Nephron (organoid): ENCODE data around the gene UNC119.

ENCODE experiments used
- H3K27ac Mint-ChIP-seq, 3 experiments: 2 replicates each; pipeline ENCODE4 v1.8.0; 2020; ENCODE audit warnings: mixed read lengths in 3 of 3, mild to moderate bottlenecking in 2 of 3, moderate library complexity in 1 of 3
- H3K27me3 Mint-ChIP-seq: 2 replicates; pipeline ENCODE4 v1.8.0; 2021; ENCODE audit warnings: low read depth, mild to moderate bottlenecking, moderate library complexity, mixed read lengths
- H3K36me3 Mint-ChIP-seq: 2 replicates; pipeline ENCODE4 v1.8.0; 2020; ENCODE audit warnings: low read depth, mixed read lengths
- H3K4me1 Mint-ChIP-seq: 2 replicates; pipeline ENCODE4 v1.8.0; 2020; ENCODE audit warnings: mixed read lengths
- H3K4me3 Mint-ChIP-seq, 3 experiments: 2 replicates each; pipeline ENCODE4 v1.8.0; 2020; ENCODE audit warnings: mild to moderate bottlenecking in 3 of 3, mixed read lengths in 3 of 3, moderate library complexity in 2 of 3
- H3K9me3 Mint-ChIP-seq: 2 replicates; pipeline ENCODE4 v1.8.0; 2020; ENCODE audit warnings: mixed read lengths
- CTCF ChIP-seq, 3 experiments: fragments of 200-600 bp; sonication (generic); IDR thresholded peaks; one replicate each; pipeline ENCODE4 v1.5.0; 2021; ENCODE audit warnings: antibody characterized with exemption in 3 of 3; ENCODE audit not compliant: unreplicated experiment in 3 of 3

Gene UNC119

DNA sequence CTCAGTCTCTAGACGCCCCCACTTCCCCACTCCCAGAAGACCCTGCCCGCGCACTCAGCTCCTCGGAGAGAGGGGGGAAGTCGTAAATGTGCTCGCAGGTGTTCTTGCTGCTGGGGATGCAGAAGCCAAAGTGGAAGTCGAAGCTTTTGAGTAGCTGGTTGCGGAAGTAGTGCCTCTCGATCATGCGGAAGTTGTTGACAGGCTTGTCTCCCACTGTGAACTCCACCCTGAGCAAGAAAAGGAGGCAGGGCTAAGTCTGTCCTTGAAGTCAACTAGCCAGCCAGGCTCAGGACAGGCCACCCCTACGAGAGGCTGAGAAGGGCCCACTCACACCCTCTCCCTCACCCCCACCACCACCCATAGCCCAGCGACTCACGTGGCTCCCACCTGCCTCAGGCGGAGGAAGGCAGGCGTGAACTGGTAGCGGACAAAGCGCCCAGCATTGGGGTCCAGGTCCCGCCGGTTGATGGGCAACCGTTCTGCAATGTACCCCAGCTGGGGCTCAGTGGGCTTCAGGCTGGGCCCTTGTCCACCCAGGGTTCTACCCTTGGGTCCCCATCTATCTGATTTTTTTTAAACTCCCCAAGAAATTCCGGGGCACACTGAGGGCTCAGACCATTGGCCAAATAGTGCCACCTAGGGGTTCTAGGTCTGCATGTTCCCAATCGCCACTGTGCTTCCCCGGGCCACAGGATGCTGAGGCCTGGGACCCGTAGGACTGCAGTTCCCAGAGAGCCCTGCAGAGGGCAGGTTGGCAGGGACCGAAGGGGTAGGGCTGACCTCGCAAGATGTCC is 4.6 kb downstream of the UNC119 start:
- TF ChIP-seq CTCF (IDR thresholded peaks at IDR 0.05; ENCODE audit: unreplicated experiment in 3 of 3), result peak; percentile 87 to 91 (median 89)
- Mint-ChIP-seq H3K27ac (peak overlapping the region in 2 of 3 experiments; percentile 30), H3K27me3 (no peaks in the 10 kb centered on the region), H3K4me1 (peaks cover 28% of the 10 kb centered on the region), H3K4me3 (peak overlapping the region; percentile 28 to 55 (median 46)), H3K9me3 (no peaks in the 10 kb centered on the region), H3K36me3 (no peaks in the 10 kb centered on the region)

DNA sequence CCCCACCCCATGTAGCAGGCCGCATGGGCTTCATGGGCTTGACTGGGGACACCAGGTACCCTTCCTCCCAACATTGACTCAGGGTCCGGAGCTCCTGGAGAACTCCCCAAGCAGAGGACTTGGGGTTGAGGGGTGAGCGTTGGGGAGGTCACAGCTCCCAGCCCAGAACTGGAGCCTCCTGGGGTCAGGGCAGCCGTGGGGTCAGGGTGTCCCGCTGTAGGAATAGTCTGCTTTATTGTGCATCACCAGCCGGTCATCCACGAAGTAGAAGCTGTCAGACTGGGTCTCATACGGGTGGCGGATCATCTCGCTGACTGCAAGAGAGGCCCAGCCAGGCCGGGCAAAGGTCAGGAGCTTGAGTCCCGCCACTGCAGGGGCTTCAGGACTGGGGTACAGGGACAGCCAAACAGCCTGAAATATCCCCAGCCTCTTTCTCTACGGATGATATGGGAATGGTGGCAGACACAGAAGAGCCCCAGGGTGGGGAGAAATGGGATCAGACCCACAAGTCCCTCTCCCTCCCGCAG is 5.3 kb downstream of the UNC119 start:
- H3K36me3 Mint-ChIP-seq, result no peaks in the 10 kb centered on the region
- TF ChIP-seq CTCF (IDR thresholded peaks at IDR 0.05; ENCODE audit: unreplicated experiment in 3 of 3), result no peak
- H3K4me3 Mint-ChIP-seq, result no peak overlapping the region
- H3K27me3 Mint-ChIP-seq, result no peaks in the 10 kb centered on the region
- no peaks in the 10 kb centered on the region for H3K9me3 Mint-ChIP-seq
- H3K4me1 Mint-ChIP-seq, result peaks cover 24% of the 10 kb centered on the region
- peak overlapping the region in 1 of 3 experiments; percentile 68 for H3K27ac Mint-ChIP-seq

GRCh38 chr17:28545787-28546415 is 6.5 kb downstream of the UNC119 start:
- Mint-ChIP-seq H3K36me3 (no peaks in the 10 kb centered on the region), H3K4me3 (no peak overlapping the region), H3K27ac (peak overlapping the region; percentile 18 to 68 (median 24)), H3K9me3 (no peaks in the 10 kb centered on the region), H3K4me1 (peaks cover 14% of the 10 kb centered on the region), H3K27me3 (no peaks in the 10 kb centered on the region)
- no peak for TF ChIP-seq CTCF (IDR thresholded peaks at IDR 0.05; ENCODE audit: unreplicated experiment in 3 of 3)

- Mint-ChIP-seq H3K4me1 (peaks cover 9% of the 10 kb centered on the region), H3K4me3 (no peak overlapping the region), H3K27me3 (no peaks in the 10 kb centered on the region), H3K27ac (no peak overlapping the region), H3K36me3 (no peaks in the 10 kb centered on the region), H3K9me3 (no peaks in the 10 kb centered on the region)
- no peak for TF ChIP-seq CTCF (IDR thresholded peaks at IDR 0.05; ENCODE audit: unreplicated experiment in 3 of 3)
Observed at GRCh38 chr17:28545141-28545503, 7.3 kb downstream of the UNC119 start.

DNA sequence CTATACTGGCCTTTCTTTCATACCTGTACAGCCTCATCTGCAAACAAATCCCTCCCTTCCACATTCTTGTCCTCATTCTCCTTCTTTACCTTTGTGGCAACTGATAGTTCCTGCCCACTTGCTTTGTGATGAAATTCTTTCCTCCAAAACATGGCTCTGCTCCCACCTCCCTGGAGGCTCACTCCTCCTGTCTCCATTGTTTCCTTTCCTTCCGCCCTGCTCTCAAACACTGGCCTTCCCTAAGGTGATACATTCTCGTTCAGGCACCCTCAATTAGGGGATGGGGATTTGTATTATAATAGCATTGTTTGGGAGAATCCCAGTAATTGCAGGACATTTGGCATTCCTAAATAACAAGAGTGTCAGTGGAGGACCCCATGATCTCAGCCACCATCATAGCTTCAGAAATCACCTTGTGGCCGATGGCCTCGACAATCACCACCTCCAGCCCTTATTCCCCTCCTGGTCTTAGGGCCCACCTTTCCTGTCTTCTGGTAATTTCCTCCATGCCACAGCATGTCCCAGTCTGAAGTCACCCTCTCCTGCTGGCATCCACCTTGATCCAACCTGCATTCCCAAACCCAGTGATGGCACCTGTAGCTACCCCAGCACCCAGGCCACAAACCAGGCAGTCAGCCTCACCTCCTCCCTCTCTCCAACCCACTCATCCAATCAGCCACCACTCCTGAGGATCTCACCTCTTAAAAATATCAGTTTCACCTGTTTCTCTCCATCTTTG is 7.9 kb downstream of the UNC119 start:
- Mint-ChIP-seq H3K4me3 (no peak overlapping the region), H3K4me1 (peaks cover 6% of the 10 kb centered on the region), H3K36me3 (no peaks in the 10 kb centered on the region), H3K27ac (no peak overlapping the region), H3K27me3 (no peaks in the 10 kb centered on the region), H3K9me3 (no peaks in the 10 kb centered on the region)
- TF ChIP-seq CTCF (IDR thresholded peaks at IDR 0.05; ENCODE audit: unreplicated experiment in 3 of 3), result no peak
